Mucosa of descending colon (tissue), 3 donors: ENCODE data around the gene RBBP5. TPM values are rescaled to one million over a fixed set of nuclear protein-coding genes. Genes with fewer than 3 reads are reported as not detected.

Source experiments
- ATAC-seq: fragments of 200-7000 bp; cut with Tn5 transposase; one replicate; pipeline ENCODE4 v1.9.1; 2020; ENCODE audit warnings: mild to moderate bottlenecking, moderate library complexity
- DNase-seq, 3 donors: peaks; one replicate each; pipeline ENCODE4 v3.0.0-alpha.2; 2020
- H3K36me3 ChIP-seq: fragments of 200-600 bp; one replicate; pipeline ENCODE4 v1.8.0; 2021; ENCODE audit warnings: low read depth, mild to moderate bottlenecking
- H3K4me1 ChIP-seq: fragments of 200-600 bp; one replicate; pipeline ENCODE4 v1.8.0; 2021; ENCODE audit warnings: low read depth, mild to moderate bottlenecking
- H3K4me3 ChIP-seq: fragments of 200-600 bp; one replicate; pipeline ENCODE4 v1.8.0; 2021; ENCODE audit warnings: mild to moderate bottlenecking
- H3K9me3 ChIP-seq: fragments of 200-600 bp; one replicate; pipeline ENCODE4 v1.8.0; 2021; ENCODE audit warnings: mild to moderate bottlenecking
- intact Hi-C, 2 donors: fragments of 100-400 bp; cut with DNase I in 1 of 2; cut with micrococcal nuclease in 1 of 2; formaldehyde crosslinking; loops; one replicate each; pipeline versions ENCODE4 v1.11.0 to v1.11.1; 2022; cut with DNase I, micrococcal nuclease
- total RNA-seq, 3 donors: library from RNA; stranded (reverse); fragmentation: NEBNext Ultra II Directional in 2 of 3; extraction: Animal tissue kit (Norgen Biotek cat#: 25700) in 2 of 3; gene quantifications; one replicate each; pipeline versions ENCODE4 v1.2.1 to v1.2.4, GENCODE V29; 2021 to 2023
- TF ChIP-seq, protein P1 (sequence below): fragments of 200-600 bp; IDR thresholded peaks from one replicate; pipeline ENCODE4 v1.8.0; 2022; ENCODE audit warnings: antibody characterized with exemption, mild to moderate bottlenecking
- donor health status: DM: no; HTN: no; CAD: no; lungs with moderate emphysema.
- donor health status: DM: no; HTN: no; CAD: no.
- donor health status: DM: no; HTN: yes; CAD: no.

RBBP5 gene
- total RNA-seq, 3 donors from 2014 or later = 14.7 to 20.5 (median 14.7) TPM

DNA sequence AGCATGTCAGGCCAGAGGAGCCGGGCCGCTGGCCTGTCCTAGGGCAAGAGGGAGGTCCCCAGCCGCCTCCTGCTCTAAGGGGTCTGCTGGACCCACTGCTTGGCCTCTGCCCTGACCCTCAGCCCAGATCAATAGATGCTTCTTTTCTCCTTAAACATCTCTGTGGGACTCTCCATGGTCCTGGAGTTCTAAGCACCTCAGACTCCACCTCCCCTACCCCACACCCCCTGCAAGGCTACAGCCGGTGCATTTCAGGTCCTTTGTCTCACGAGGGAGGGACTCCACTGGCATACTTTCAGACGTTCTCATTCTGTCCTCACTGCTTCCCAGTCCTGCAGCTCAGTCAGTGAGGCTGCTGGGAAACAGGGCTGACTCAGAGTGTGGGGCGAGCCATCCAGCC lies 67.8 kb downstream of the RBBP5 start:
- Histone ChIP-seq H3K9me3 (no peaks in the 10 kb centered on the region), H3K36me3 (no peaks in the 10 kb centered on the region), H3K4me1 (no peaks in the 10 kb centered on the region), H3K4me3 (no peak overlapping the region)
- DNase-seq (no peak), ATAC-seq (no peak)
- TF ChIP-seq, protein P1, sequence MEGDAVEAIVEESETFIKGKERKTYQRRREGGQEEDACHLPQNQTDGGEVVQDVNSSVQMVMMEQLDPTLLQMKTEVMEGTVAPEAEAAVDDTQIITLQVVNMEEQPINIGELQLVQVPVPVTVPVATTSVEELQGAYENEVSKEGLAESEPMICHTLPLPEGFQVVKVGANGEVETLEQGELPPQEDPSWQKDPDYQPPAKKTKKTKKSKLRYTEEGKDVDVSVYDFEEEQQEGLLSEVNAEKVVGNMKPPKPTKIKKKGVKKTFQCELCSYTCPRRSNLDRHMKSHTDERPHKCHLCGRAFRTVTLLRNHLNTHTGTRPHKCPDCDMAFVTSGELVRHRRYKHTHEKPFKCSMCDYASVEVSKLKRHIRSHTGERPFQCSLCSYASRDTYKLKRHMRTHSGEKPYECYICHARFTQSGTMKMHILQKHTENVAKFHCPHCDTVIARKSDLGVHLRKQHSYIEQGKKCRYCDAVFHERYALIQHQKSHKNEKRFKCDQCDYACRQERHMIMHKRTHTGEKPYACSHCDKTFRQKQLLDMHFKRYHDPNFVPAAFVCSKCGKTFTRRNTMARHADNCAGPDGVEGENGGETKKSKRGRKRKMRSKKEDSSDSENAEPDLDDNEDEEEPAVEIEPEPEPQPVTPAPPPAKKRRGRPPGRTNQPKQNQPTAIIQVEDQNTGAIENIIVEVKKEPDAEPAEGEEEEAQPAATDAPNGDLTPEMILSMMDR = no peak
- intact Hi-C loops = no loop called here

DNA sequence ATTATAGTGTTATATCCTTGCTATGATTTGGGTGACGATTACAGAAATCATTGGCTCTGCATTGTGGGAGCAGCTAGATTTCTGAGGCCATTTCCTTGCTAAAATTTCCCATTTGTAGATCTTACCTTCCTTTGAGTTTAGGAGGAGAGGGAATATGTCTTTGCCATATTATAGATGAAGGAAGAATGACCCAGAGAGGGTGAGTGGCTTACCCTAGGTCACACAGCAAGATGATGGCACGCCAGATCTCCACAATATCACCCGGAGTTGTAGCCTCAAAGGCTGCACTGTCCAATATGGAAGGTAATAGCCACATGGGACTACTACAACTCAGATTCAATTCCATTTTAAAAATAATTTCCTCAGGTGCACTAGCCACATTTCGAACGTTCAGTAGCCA lies 68.5 kb downstream of the RBBP5 start:
- ATAC-seq (no peak), DNase-seq (no peak)
- no peaks in the 10 kb centered on the region for H3K36me3 ChIP-seq
- no peak overlapping the region for H3K4me3 ChIP-seq
- no peaks in the 10 kb centered on the region for H3K4me1 ChIP-seq
- H3K9me3 ChIP-seq = no peaks in the 10 kb centered on the region
- intact Hi-C loops = no loop called here
- TF ChIP-seq, protein P1 = no peak

DNA sequence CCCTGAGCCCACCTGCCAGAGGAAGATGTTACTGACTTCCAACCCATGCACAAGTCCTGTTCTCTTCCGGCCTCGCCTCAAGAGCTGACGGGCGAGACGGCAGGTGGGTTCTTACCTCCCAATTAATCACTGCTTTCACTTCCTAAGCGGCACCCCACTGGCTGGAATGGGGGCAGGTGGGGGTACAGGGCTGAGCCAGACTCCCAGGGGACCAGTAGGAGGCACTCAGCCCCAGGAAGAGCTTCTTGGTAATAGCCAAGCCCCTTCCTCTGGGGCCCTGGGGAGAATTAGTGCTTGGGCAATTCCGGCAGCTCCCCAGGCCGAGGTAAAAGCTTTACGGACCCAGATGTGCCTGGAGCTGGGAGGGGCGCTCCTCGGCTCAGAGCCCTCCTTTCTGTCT lies 69.1 kb downstream of the RBBP5 start:
- Histone ChIP-seq H3K4me1 (no peaks in the 10 kb centered on the region), H3K4me3 (no peak overlapping the region), H3K36me3 (no peaks in the 10 kb centered on the region), H3K9me3 (no peaks in the 10 kb centered on the region)
- TF ChIP-seq, protein P1 = no peak
- DNase-seq = no peak
- ATAC-seq = no peak
- intact Hi-C loops = no loop called here

DNA sequence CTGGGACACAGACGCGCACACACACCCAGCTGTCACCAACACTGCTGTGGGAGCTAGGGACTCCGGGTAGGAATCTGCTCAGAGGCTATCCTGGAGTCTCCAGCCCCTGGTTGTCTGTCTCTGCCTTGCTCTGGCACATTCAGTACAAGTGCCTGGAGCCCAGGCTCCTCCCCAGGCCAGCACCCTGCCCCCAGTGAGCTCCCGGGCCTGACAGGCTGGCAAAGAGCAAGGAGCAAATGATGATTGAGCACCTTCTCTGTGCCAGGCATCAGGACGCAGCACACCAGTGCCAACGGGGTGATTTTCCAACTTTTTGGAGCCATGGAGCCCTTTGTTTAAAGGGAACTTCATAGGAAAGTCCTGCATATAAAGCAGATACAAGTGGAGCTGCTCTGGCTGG lies 72.3 kb downstream of the RBBP5 start:
- H3K9me3 ChIP-seq = no peaks in the 10 kb centered on the region
- H3K4me1 ChIP-seq = no peaks in the 10 kb centered on the region
- DNase-seq = no peak
- intact Hi-C loops = no loop called here
- ATAC-seq = no peak
- no peaks in the 10 kb centered on the region for H3K36me3 ChIP-seq
- TF ChIP-seq, protein P1 = no peak
- H3K4me3 ChIP-seq = no peak overlapping the region

DNA sequence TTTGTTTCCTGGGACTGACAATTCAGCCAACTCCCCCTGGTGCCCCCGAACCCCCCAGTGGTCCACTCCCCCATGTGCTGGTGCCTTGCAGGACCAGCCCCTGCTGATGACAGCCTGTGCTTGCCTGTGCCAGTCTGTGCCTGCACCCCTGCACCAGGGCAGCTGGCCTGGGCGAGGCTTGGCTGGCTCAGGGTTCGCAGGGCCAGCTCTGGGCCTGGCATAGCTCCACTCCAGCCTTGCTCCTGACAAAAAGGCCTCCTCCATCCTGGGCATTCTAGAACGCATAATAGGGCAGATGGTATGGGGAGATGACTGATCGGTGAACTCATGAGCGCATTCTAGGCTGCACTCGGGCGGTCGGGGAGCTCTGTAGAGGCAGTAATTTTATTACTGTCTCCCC lies 73.4 kb downstream of the RBBP5 start:
- DNase-seq (no peak), ATAC-seq (no peak)
- Histone ChIP-seq H3K36me3 (no peaks in the 10 kb centered on the region), H3K4me1 (no peaks in the 10 kb centered on the region), H3K4me3 (no peak overlapping the region), H3K9me3 (no peaks in the 10 kb centered on the region)
- TF ChIP-seq, protein P1 = no peak
- intact Hi-C loops = no loop called here

DNA sequence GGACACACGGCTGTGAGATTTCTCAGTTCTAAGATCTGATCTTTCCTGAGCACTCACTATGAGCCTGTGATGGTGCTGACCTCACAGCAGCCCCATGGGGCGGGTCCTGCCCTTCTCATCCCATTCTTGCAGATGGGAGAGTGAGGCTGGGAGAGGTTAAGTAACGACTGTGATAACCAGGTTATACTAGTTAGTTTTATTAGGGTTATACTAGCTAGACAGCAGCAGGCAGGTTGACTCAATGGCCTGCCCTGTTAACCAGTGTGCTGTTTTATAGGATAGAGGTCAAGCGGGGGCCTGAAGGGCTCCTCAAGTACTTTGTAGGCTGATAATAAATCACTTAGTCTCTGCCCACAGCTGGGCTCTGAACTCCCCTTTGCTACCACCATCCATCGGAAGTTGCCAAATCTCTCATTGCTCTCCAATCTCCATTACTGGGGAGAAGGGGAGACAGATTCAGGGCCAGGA lies 74.0 kb downstream of the RBBP5 start:
- Histone ChIP-seq H3K4me3 (no peak overlapping the region), H3K9me3 (no peaks in the 10 kb centered on the region), H3K4me1 (no peaks in the 10 kb centered on the region), H3K36me3 (no peaks in the 10 kb centered on the region)
- TF ChIP-seq, protein P1 = no peak
- ATAC-seq (no peak), DNase-seq (no peak)
- intact Hi-C loops = no loop called here
